NCI-H460 (cell line): ENCODE measurements around the gene DHCR7. TPM values are rescaled to one million over a fixed set of nuclear protein-coding genes. Genes with fewer than 3 reads are reported as not detected.

ENCODE experiments used
- DNase-seq: peaks from one replicate; pipeline ENCODE4 v3.0.0-alpha.2; 2016; ENCODE audit warnings: low read depth; ENCODE audit errors: extremely low read depth
- total RNA-seq: library from RNA; depleted of rRNA; stranded (reverse); fragments of >200 nt; shearing (Covaris generic); gene quantifications from 2 replicates; pipeline ENCODE4 v1.2.3, GENCODE V29; 2014

The DHCR7 gene
- total RNA-seq, 1 experiment from 2014 or later, result 37.0 TPM

- no peak for DNase-seq
These were observed 30.3 kb upstream of the DHCR7 start for GRCh38 chr11:71478528-71478840.

DNA sequence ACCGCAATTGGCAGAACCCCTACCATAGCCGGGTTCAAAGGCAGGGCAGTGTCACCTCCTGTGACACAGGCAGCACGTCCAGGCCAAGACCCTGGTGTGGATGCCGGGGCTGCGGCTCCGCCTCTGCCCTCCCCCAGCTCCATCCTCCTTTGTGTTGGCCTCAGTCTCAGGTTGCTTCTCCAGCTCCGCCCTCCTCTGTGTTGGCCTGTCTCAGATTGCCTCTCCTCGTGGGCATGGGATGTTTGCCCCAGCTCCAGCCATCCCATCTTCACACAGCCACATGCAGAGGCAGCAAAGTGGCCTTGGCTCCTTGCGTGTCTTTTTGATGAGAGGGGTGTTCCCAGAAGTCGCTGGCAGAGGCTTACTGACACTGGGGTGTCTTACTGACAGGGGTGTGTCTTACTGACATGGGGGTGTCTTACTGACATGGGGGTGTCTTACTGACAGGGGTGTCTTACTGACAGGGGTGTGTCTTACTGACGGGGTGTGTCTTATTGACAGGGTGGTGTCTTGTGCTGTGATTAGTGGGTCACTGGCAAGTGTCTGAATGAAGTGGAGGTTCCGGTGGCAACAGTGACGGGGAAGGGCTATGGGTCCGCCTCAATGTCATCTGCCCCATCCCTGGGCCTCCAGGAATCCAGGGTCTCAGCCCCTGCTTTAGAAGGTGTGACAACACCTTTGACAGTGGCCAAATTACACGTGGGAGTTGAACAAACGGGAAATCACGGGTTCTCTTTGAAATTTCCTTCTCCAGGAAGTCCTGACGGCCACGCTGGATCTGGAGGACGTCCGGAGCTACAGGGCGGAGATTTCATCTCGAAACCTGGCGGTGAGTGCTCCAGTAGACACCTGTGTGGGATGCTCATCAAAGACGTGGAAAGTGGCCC lies 29.7 kb upstream of the DHCR7 start:
- no peak for DNase-seq

GRCh38 chr11:71476926-71477640 lies 28.9 kb upstream of the DHCR7 start:
- DNase-seq, result no peak

GRCh38 chr11:71476031-71476430 lies 27.8 kb upstream of the DHCR7 start:
- DNase-seq, result no peak

DNA sequence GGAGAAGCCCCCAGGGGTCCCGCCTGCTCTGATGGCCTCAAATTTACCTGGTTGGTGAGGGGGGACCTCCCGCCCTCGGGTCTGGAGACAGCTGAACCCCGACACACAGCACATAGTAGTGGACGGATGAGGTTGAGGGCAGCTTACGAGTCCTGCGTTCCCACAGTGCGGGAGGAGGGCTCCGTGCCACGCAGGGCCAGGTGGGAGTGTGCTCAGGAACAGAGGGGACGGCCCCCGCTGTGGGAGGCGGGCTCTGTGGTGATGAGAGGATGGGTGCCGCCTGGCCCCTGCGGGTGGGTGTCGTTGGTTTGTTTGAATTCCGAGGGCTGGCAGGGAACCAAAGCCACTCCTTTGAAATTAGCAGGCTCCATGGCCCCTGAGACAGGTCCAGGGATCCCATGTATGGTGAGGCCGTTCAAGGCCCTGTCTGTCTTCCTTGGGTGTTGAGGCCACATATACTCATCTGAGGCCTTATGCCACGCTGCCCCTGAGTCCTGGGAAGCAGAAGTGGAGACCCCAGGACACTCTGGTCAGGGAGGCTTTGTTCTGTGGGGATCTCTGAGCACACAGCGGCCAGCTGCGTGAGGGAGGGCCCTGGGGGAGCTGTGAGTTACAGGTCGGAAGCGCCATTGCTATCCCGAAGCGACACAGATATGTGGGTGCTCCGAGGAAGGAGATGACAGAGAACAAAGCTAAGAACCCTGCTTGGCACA lies 26.7 kb upstream of the DHCR7 start:
- no peak for DNase-seq

GRCh38 chr11:71474141-71474770 lies 26.1 kb upstream of the DHCR7 start:
- DNase-seq, result no peak

DNA sequence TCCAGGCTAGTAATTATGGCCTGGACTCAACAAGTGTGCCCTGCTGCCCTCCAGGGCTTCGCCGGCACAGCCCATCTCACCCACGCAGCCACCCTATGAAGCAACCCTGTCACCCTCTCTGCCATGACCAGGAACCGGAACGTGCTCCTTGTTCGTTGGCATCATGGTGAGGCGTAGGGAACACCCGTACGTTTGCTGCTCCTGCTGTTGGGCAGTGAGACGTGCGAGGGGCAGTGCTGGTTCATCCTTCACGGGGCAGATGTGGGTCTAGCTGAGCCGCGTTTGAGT lies 25.5 kb upstream of the DHCR7 start:
- DNase-seq, result no peak

- DNase-seq, result no peak
These were observed 25.0 kb upstream of the DHCR7 start for GRCh38 chr11:71472941-71473792.

- no peak for DNase-seq
These were observed 24.2 kb upstream of the DHCR7 start for GRCh38 chr11:71472357-71472885.

DNA sequence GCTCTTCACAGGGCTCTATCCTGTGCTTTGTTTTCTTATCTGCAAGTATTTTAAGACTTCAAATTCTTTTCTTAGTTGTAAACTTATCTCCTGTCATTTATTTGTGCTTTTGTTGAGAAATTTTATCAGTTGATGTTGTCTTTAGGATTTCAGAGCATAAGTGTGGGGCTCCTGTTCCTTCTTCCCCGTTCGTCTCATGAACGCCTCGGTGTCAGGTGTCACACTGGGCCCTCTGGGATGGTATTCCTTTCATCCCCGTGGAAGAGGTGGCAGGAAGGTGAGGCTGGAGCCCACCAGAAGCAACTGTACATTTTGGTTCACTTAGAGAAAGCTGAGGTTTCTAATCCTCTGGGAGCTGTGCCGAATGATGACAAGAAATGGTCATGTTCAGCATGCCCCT lies 22.8 kb upstream of the DHCR7 start:
- DNase-seq, result no peak

DNA sequence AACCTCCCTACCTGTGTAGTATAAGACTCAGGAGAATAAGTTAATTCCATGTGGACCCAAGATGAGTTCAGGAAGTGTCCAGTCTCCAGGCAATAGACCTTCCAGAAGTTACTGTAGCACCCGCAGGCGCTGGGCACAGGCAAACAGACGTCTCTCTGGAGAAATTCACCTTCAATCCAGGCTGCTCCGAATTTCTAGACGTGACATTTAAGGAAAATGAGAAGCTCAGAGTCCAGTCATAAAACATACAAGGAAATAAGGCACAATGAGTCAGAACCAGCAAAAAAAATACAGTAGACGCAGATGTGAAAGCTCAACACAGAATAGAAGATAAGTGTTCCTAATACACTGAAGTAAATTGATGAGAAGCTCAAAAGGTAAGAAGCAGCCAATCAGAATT lies 19.0 kb upstream of the DHCR7 start:
- DNase-seq, result no peak

DNA sequence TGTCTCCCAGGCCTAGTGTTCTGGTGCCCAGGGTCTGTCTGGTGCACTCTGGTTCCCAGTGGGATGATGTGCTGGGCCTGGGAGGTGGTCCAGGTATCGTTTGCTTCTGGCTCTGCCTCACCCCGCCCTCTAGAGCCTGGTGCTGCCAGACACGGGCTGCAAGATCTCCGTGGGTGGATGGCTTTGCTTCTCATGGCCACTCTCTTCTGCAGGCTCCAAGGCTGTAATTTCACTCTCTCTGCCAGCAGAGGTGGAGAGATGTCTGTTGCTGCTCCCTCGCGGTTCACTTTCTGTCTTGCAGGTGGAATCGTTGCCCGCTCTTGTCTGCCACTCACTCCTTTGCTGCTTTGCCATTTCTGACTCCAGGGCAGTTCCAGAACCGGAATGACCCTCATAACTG lies 18.2 kb upstream of the DHCR7 start:
- no peak for DNase-seq

DNA sequence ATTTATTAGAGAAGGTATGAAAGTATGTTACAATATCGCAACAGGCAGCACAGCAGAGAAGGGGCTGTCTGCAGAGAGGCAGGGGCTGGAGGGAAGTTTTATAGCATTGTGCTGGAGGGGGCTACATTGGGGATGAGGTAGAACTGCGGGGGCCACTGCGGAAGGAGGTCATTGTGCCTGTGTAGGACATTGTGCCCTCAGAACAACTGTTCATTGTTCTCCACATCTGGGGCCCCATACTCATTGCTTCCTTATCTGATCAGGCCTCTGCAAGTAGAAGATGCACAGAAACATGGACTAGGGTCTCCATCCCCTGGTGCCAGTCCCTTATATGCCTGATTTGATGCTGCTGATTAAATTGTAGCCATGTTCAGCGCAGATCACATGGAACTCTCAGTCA lies 16.9 kb upstream of the DHCR7 start:
- DNase-seq, result no peak

DNA sequence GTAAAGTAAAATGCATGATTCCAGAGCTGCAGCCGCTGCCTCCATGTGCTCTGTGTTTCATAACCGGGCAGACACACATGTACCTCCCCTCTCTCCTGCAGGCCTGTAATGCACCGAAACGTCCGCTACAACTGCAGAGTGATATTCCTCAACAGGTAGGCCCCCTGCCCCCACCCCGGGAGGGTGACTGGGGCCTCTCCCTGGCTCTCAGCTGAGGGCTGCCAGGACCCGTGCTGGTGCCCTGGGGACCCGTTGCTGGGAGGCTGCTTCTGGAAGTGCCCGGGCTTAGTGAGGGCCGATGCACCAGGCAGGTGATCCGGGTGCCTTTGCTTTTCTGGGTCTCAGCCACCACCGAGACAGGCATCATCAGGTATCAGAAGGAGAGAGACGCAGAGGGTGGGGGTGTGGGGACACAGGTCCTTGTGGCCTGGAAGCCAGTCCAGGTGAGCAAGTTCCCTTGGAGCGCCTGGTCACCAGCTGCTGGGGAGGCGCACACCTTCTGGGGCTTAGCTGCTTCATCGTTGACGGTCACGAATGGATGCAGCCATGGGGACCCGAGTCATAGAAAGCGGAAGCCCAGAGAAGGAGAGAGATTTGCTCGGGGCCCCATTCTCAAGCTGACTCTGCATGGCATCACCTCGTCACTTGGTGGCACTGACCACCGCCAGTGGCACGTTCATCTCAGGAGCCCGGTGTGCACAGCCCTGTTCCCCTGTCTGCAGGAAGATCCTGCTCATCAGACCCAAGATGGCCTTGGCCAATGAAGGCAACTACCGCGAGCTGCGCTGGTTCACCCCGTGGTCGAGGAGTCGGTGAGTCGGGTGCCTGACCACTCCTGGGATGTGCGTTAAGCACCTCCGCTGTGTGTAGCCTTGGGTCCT lies 15.4 kb upstream of the DHCR7 start:
- DNase-seq, result no peak

GRCh38 chr11:71462726-71463125 lies 14.5 kb upstream of the DHCR7 start:
- DNase-seq, result no peak

DNA sequence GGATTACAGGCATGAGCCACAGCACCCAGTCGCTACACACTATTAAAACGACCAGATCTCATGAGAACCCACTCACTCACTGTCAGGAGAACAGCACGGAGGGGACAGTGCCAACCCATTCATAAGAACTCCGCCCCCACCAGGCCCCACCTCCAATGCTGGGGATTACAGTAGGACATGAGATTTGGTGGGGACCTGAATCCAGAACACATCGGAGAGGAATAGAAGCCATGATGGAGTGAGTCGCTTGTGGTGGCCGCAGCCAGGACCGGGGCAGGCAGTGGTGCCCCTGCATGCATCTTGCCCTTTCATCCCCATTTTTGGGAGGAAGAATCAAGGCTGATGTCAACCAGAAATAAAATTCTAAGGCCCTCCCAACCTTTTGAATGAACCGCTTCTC lies 13.5 kb upstream of the DHCR7 start:
- no peak for DNase-seq

DNA sequence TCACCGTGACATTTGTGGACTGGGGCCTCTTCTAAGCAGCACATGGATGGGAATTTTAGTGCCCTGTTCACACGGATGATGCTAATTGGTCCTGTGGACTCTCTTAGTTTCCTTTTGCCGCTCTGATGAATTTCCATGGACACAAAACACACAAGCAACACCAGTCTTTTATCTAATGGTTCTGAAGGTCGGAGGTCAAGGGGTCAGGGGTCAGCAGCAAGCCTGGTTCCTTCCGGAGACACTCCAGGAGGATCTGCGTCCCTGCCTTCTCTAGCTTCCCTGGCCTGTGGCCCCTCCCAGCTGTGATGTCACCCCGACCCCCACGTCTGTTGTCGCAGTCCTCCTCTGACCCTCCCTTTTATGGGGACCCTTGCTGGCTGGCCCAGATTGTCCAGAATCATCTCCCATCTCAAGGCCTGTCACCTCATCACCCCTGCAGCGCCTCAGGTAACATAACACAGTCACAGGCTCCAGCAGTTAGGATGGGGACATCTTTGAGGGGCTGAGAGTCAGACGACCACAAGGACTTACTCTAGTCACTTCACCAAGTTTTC lies 11.7 kb upstream of the DHCR7 start:
- no peak for DNase-seq

- DNase-seq, result no peak
These were observed 11.0 kb upstream of the DHCR7 start for GRCh38 chr11:71459076-71459766.
